ENCODE measurements around the gene FERMT1.
"Not testable (repeated sequence)": the region's sequence is repeated elsewhere in the genome, so short reads cannot be mapped to it uniquely, and the experiment has no call there.

Gene FERMT1

DNA sequence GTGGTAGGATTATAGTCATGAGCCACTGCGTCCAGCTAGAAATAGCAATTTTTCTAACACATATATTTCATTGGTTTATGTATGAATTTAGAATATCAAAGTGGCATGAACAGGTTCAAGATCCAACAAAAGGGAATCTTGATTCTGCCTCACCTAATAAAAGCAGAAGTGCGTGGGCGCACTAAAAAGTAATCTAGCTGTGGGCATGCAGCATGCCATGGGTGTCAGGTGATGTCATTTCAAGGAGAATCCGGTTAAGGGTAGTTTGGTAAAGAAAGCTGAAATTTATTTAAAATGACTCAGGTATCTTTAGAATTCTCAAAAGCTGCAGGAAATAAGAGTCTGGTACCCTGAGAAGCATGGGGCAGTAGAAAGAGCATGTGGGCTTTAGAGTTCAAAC lies 86.6 kb downstream of the FERMT1 start:
- no peak for DNase-seq

DNA sequence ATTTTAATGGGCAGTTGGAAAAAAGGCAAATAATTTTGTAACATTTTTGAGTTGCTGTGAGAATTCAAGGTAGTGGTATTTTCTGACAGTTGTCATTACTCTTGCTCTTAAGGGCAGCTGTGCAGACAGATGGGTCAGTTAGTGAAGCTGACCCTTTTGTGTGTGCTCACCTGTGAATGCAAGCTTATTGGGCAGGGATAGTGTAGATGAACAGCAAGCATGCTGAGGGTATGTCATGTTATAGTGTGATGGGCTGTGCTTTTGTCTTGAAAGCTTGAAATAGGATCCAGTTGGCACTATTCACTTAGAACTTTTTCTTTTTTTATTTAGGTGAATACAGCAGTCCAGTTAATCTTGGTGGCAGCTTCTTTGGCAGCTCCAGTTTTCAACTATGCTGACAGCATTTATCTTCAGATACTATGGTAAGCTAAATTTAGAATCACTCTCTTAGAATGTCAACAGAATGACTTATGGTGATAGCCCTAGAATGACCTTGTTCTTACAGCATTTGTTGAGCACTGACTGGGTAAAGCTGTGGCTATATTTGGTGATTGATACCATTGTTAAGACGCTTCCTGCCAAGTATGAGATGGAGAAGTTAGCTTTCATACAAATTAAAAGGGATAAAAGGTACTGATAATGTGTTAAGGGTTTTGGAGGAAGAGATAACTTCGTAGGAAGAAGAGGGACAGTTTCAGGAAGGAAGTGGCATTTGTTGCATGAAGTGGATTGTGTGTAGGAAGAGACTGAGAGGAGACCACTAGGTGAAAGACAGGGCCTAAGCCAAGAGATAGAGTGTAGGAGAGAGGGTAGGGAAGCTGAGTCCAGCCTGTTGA lies 88.5 kb downstream of the FERMT1 start:
- DNase-seq, result no peak

DNA sequence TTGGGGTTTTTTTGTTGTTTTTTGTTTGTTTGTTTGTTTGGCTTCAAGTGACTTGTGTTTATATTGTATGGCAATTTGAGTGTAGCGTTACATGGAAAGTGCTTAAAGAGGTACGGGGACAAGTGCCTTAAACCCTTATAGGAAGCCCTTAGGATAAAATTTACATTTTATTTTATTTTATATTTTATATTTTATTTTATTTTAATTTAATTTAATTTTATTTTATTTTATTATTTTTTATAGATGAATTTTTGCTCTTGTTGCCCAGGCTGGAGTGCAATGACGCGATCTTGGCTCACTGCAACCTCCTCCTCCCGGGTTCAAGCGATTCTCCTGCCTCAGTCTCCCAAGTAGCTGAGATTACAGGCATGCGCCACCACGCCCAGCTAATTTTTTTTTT lies 89.9 kb downstream of the FERMT1 start:
- DNase-seq, result not testable (repeated sequence)

DNA sequence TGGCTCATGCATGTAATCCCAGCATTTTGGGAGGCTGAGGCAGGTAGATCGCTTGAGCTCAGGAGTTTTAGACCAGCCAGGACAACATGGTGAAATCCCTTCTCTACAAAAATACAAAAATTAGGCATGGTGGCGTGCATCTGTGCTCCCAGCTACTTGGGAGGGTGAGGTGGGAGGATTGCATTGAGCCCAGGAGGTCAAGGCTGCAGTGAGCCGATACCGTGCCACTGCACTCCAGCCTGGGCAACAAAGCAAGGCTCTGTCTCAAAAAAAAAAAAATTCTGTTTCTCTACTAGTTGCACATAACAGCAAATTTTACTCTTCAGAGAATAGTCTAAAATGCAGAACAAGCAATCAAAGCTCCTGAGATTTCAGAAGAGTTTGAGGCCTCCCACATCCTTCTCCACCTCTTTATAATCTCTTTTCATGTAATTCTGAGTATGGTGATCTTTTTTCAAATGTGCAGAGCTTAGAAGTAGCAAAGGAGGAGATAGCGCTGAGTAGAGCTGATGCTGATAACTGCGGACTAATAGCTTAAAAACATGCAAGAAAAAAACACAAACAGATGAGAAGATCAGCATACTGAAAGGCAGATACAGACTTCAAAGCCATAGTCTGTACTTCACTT lies 92.3 kb downstream of the FERMT1 start:
- DNase-seq, result no peak

DNA sequence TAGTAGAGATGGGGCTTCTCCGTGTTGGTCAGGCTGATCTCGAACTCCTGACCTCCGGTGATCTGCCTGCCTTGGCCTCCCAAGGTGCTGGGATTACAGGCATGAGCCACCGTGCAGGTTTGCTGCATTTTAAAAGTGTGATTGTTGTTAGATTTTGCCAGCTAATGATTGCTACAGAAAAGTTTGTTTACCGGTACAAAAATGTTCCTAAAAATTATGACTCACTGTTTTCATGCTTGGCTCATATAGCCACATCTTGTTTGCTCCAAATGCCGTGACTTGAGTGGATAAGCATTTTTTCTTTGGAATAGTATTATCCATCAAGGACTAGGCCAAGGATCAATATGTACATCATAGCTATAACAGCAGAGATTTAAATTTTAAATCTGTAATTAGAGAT lies 93.3 kb downstream of the FERMT1 start:
- DNase-seq, result no peak

DNA sequence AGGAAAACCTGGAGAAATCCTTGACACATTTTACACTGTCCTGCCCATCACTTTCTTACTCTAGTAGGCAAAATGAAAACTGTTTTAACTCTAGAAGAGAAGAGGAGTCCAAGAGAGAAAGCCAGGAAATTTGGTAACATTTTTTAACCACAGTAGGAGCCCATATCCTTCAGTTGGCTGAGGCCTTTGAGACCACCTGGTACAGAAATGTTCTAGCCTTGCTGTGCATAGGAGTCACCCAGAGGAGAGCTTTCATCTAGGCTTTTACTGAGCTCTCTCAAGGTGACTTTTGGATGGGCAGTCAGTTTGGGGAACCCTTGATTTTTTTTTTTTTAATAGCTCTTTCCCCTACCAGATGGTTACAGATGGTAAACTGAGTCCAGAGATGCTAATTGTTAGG lies 94.0 kb downstream of the FERMT1 start:
- DNase-seq, result no peak

DNA sequence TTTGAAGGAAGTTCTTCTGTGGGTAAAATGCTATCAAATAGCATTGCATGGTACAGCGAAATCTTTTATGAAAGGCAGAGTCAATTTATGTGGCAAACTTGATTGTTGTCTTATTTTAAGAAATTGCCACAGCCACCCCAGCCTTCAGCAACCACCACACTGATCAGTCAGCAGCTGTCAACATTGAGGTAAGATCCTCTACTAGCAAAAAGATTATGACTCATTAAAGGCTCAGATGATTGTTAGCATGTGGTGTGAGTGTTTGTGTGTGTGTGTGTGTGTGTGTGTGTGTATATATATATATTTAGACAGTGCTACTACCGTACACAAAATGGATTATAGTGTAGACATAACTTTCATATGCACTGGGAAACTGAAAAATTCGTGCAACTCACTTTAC lies 96.8 kb downstream of the FERMT1 start:
- DNase-seq, result no peak

Measured in CD4-positive, alpha-beta T cell treated with Interleukin-21 for 1 hour (primary cell).